ENCODE results near the gene REXO1. TPM values are rescaled to one million over a fixed set of nuclear protein-coding genes. Genes with fewer than 3 reads are reported as not detected.

The REXO1 gene
- total and polyA plus RNA-seq, 2 of the 8 experiments (the other 6 are each of a cell fraction or from before 2014, with no cell fraction given), result 42.4 to 44.3 TPM

DNA sequence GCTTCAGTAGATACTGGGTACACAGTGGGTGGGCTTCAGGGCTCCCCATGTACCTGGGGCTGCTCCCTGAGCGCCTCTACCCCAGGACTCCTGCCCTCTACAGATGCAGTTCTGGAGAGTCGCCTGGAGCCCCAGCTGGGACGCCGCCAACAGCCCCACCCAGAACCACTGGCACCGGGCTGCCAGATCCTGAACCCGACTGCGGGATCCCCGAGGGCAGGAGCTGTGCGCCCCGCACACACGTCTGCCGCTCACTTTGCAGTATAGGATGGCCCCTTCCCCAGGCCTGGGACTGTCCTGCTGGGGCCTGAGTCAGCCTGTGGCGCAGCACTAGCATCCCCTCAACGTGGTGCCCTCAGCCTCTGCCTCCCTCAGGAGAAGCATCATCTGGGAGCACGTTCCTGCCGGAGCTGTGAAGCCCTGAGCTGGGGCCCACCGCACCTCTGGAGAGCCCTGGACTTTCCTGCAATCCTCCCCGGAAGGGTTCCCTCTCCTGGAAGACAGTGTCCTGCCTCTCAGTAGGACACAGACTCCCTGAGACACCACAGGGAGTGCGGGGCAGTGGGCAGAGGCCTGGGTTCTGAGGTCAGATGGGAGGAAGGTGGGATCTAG, 3.7 kb downstream of the REXO1 start:
- H3K79me1 ChIP-seq (ENCODE audit: low read depth, low read length), result peaks cover 33% of the 10 kb centered on the region
- no peak overlapping the region for H2BK20ac ChIP-seq (ENCODE audit: low read length)
- H4K91ac ChIP-seq (replicated peaks; ENCODE audit: insufficient read length, low read length), result no peak overlapping the region
- H3K4me2 ChIP-seq (ENCODE audit: insufficient read depth in 1 of 2, low read depth in 2 of 2, low read length in 2 of 2), result no peak overlapping the region
- peaks cover 23 to 38% of the 10 kb centered on the region in 2 experiments for H4K20me1 ChIP-seq (replicated peaks in 1 of 2; ENCODE audit: control insufficient read depth in 1 of 2, insufficient read depth in 2 of 2, low read length in 2 of 2)
- no peak overlapping the region for H2BK15ac ChIP-seq (ENCODE audit: low read length)
- H4K8ac ChIP-seq (ENCODE audit: extremely low read depth, insufficient read depth, low read length), result no peak overlapping the region; the same call in 1 of the 2 replicates
- H2BK12ac ChIP-seq (ENCODE audit: low read depth, low read length), result no peak overlapping the region
- no peak overlapping the region for H2AK5ac ChIP-seq (ENCODE audit: low read depth, low read length)
- CTCF ChIA-PET (ENCODE audit: partially characterized antibody), result interaction anchor here (2.1 to 14.9 kb wide), 2 partner anchors 14 to 19 kb away, joined by 8 to 228 read pairs; no protein-coding TSS in a partner anchor
- no peak for FAIRE-seq
- no peaks in the 10 kb centered on the region for H3K36me3 ChIP-seq (ENCODE audit: control insufficient read depth in 2 of 4, insufficient read depth in 4 of 4, low read length in 3 of 4)
- H4K5ac ChIP-seq (ENCODE audit: insufficient read length, low read depth, low read length), result no peak overlapping the region
- no peaks in the 10 kb centered on the region for H3K27me3 ChIP-seq (replicated peaks in 1 of 4; ENCODE audit: control insufficient read depth in 3 of 4, extremely low read depth in 1 of 4, insufficient read depth in 3 of 4, low read length in 3 of 4)
- no peak overlapping the region for H2BK120ac ChIP-seq (replicated peaks; ENCODE audit: low read depth, low read length)
- no peak overlapping the region for H3K9ac ChIP-seq (replicated peaks in 1 of 4; ENCODE audit: extremely low read depth in 1 of 4, low read depth in 3 of 4, low read length in 3 of 4)
- H3K79me2 ChIP-seq (ENCODE audit: control insufficient read depth in 1 of 2, insufficient read depth in 2 of 2, low read length in 2 of 2), result peaks cover 23 to 82% of the 10 kb centered on the region in 2 experiments
- H3K27ac ChIP-seq (ENCODE audit: low read depth, low read length), result no peak overlapping the region
- 97% methylated on average over 17 of the region's 19 CpGs; no CpG with 5 or more reads in 1 of the 2 experiments for WGBS, 2 experiments (ENCODE audit: extremely low coverage in 1 of 2, insufficient coverage in 1 of 2, insufficient read length in 1 of 2, insufficient replicate concordance in 2 of 2, low coverage in 1 of 2, low lambda C conversion rate in 2 of 2, missing lambda C conversion rate in 1 of 2)
- peaks cover 0 to 10% (median 7%) of the 10 kb centered on the region in 4 experiments; a peak in 6 of 7 replicates for H3K4me1 ChIP-seq (replicated peaks in 1 of 4; ENCODE audit: control insufficient read depth in 3 of 4, insufficient read depth in 4 of 4, low read length in 3 of 4)
- H2BK5ac ChIP-seq (ENCODE audit: low read depth, low read length), result no peak overlapping the region
- H3K18ac ChIP-seq (ENCODE audit: extremely low read depth, low read length), result no peak overlapping the region
- H3K4ac ChIP-seq (replicated peaks; ENCODE audit: insufficient read length, low read depth, low read length), result no peak overlapping the region
- no peak overlapping the region for H3K23ac ChIP-seq (ENCODE audit: insufficient read length)
- POLR2A ChIA-PET (ENCODE audit: partially characterized antibody), result interaction anchor here (0.5 to 1.4 kb wide), 5 partner anchors 9 to 209 kb away, joined by 3 read pairs; no protein-coding TSS in a partner anchor
- H3K4me3 ChIP-seq (ENCODE audit: extremely low read depth in 1 of 4, insufficient read depth in 2 of 4, low read depth in 3 of 4, low read length in 4 of 4), result no peak overlapping the region
- no peak overlapping the region for H3K56ac ChIP-seq (replicated peaks; ENCODE audit: insufficient read length, low read depth, low read length)
- no peak overlapping the region for H2AFZ ChIP-seq (ENCODE audit: low read length)
- no peaks in the 10 kb centered on the region for H3K9me3 ChIP-seq (ENCODE audit: insufficient read depth in 2 of 2, low read depth in 1 of 2, low read length in 1 of 2)
- H3K14ac ChIP-seq (ENCODE audit: insufficient read length), result no peak overlapping the region
- H3K23me2 ChIP-seq (ENCODE audit: low read depth, low read length), result peaks cover 3% of the 10 kb centered on the region; the same call in 1 of the 2 replicates
- DNase-seq (ENCODE audit: low read depth in 1 of 2, low spot score in 2 of 2), result no peak
- TF ChIP-seq NANOG (IDR thresholded peaks at IDR 0.05; ENCODE audit: insufficient read depth, low read depth, low read length, poor library complexity, severe bottlenecking) (no peak), CHD1 (IDR thresholded peaks at IDR 0.05; ENCODE audit: low read depth, low read length) (no peak), GTF2F1 (IDR thresholded peaks at IDR 0.05; ENCODE audit: borderline replicate concordance, low read depth, low read length) (no peak), GABPA (IDR thresholded peaks at IDR 0.05; ENCODE audit: borderline replicate concordance, insufficient read depth, low read length) (no peak), CEBPB (IDR thresholded peaks at IDR 0.05; ENCODE audit: low read depth, low read length) (no peak), KDM1A (IDR thresholded peaks at IDR 0.05; ENCODE audit: borderline replicate concordance, low read length) (no peak), CTBP2 (IDR thresholded peaks at IDR 0.05; ENCODE audit: borderline replicate concordance, insufficient read depth, insufficient read length, low read length) (no peak), SUZ12 (IDR thresholded peaks at IDR 0.05; ENCODE audit: low read length) (no peak), BACH1 (IDR thresholded peaks at IDR 0.05; ENCODE audit: low read length) (no peak), CBX5 (IDR thresholded peaks at IDR 0.05; ENCODE audit: low read depth, low read length) (no peak), BCL11A (IDR thresholded peaks at IDR 0.05; ENCODE audit: low read depth in 2 of 2, low read length in 2 of 2) (no peak), RBBP5 (IDR thresholded peaks at IDR 0.05; ENCODE audit: borderline replicate concordance, low read depth, low read length) (no peak), TCF12 (IDR thresholded peaks at IDR 0.05; ENCODE audit: low read depth, low read length) (no peak)

All from H1 (cell line).